Loucy (cell line): ENCODE measurements around the gene LRBA.

Source experiments
- H2AFZ ChIP-seq: fragments of 200-600 bp; sonication (generic); 2 replicates; pipeline ENCODE4 v1.6.0; 2016; ENCODE audit warnings: antibody characterized with exemption, mild to moderate bottlenecking, low read length, moderate library complexity
- H3F3A ChIP-seq: fragments of 200-600 bp; 2 replicates; pipeline ENCODE4 v1.6.0; 2016; ENCODE audit warnings: antibody characterized with exemption, low read depth, mild to moderate bottlenecking
- H3K27me3 ChIP-seq: fragments of 200-600 bp; sonication (generic); 2 replicates; pipeline ENCODE4 v1.6.1; 2014; ENCODE audit warnings: low read length, mild to moderate bottlenecking; ENCODE audit not compliant: insufficient read depth, poor library complexity, severe bottlenecking
- H3K36me3 ChIP-seq: fragments of 200-600 bp; sonication (generic); 2 replicates; pipeline ENCODE4 v1.6.1; 2016; ENCODE audit warnings: low read length; ENCODE audit not compliant: insufficient read depth
- H3K4me1 ChIP-seq: fragments of 200-600 bp; sonication (generic); 2 replicates; pipeline ENCODE4 v1.5.1; 2014; ENCODE audit warnings: low read length, mild to moderate bottlenecking; ENCODE audit not compliant: insufficient read depth, poor library complexity, severe bottlenecking
- H3K4me2 ChIP-seq: fragments of 200-600 bp; sonication (generic); 2 replicates; pipeline ENCODE4 v1.6.0; 2014; ENCODE audit warnings: antibody characterized with exemption, low read length, low read depth, mild to moderate bottlenecking; ENCODE audit not compliant: poor library complexity, severe bottlenecking
- H3K4me3 ChIP-seq: fragments of 200-600 bp; sonication (generic); 2 replicates; pipeline ENCODE4 v1.5.1; 2014; ENCODE audit warnings: low read length, mild to moderate bottlenecking, mixed read lengths; ENCODE audit not compliant: poor library complexity, severe bottlenecking
- H3K79me2 ChIP-seq: fragments of 200-600 bp; sonication (generic); 2 replicates; pipeline ENCODE4 v1.6.1; 2014; ENCODE audit warnings: low read length; ENCODE audit not compliant: insufficient read depth
- H3K9ac ChIP-seq: fragments of 200-600 bp; sonication (generic); 2 replicates; pipeline ENCODE4 v1.6.0; 2014; ENCODE audit warnings: mild to moderate bottlenecking, low read depth, low read length, moderate library complexity; ENCODE audit not compliant: poor library complexity, severe bottlenecking
- H3K9me2 ChIP-seq: fragments of 200-600 bp; sonication (generic); replicated peaks from 2 replicates; pipeline ENCODE4 v1.6.1; 2016; ENCODE audit warnings: low read depth, low read length, mixed read lengths
- H3K9me3 ChIP-seq: fragments of 200-600 bp; sonication (generic); 2 replicates; pipeline ENCODE4 v1.6.1; 2014; ENCODE audit warnings: mild to moderate bottlenecking, antibody characterized with exemption, low read length, low read depth; ENCODE audit not compliant: insufficient read depth
- H4K20me1 ChIP-seq: fragments of 200-600 bp; sonication (generic); 2 replicates; pipeline ENCODE4 v1.6.0; 2014; ENCODE audit warnings: antibody characterized with exemption, low read length, mild to moderate bottlenecking; ENCODE audit not compliant: insufficient read depth, poor library complexity, severe bottlenecking
- CTCF ChIP-seq: fragments of 200-600 bp; sonication (generic); conservative IDR thresholded peaks from 2 replicates; pipeline ENCODE4 v1.5.1; 2014; ENCODE audit warnings: mild to moderate bottlenecking, antibody characterized with exemption, low read length
- EZH2phosphoT487 ChIP-seq: fragments of 200-600 bp; IDR thresholded peaks from 2 replicates; pipeline ENCODE4 v1.6.1; 2018; ENCODE audit warnings: antibody characterized with exemption, mild to moderate bottlenecking, moderate library complexity, borderline replicate concordance

The LRBA gene

DNA sequence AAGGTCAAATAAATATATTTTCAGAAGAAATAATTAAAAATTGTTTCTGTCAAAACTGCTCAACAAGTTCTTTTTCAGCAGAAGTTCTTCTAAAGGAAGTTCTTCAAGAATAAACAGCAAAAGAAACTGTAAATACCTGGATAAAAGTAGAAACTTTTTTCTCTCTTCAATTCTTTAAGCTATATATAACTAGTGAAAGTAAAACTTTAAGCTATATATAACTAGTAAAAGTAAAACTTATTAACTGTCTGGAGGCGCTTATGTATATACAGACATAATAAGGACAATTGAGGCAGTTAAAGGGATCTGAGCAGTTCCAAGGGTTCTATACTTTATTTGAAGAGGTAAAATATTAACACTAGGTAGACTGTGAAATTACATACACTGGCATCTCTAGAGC is 126.9 kb downstream of the LRBA start:
- TF ChIP-seq EZH2phosphoT487, result no peak
- TF ChIP-seq CTCF, result no peak

DNA sequence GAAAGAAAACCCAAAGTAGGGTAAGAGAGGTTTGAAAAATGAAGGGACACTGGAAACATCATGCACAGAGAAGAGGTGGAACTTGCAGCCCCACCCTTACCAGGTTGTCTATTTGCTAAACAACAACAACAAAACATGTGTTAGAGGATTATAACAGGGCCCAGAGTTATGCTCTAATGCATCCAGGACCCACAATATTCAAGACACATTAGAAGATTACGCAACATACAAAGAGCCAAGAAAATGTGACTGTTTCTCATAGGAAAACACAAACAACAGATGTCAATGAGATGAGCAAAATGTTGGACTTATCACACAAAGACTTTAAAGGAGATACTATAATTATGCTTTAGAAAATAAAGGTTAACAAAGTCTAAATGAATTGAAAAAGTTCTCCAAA is 128.5 kb downstream of the LRBA start:
- TF ChIP-seq EZH2phosphoT487 (no peak), CTCF (no peak)
- Histone ChIP-seq H3F3A (no peaks in the 10 kb centered on the region), H3K4me2 (no peak overlapping the region), H3K9me3 (no peaks in the 10 kb centered on the region), H3K9ac (no peak overlapping the region), H3K4me1 (peaks cover 12% of the 10 kb centered on the region), H4K20me1 (no peaks in the 10 kb centered on the region), H3K4me3 (no peak overlapping the region), H2AFZ (no peak overlapping the region), H3K36me3 (no peaks in the 10 kb centered on the region), H3K9me2 (no peaks in the 10 kb centered on the region), H3K27me3 (no peaks in the 10 kb centered on the region), H3K79me2 (no peaks in the 10 kb centered on the region)

More for the DNA sequence above, 126.9 kb downstream of the LRBA start:
- H3F3A ChIP-seq, result no peaks in the 10 kb centered on the region
- H4K20me1 ChIP-seq, result no peaks in the 10 kb centered on the region
- no peaks in the 10 kb centered on the region for H3K27me3 ChIP-seq
- no peaks in the 10 kb centered on the region for H3K9me3 ChIP-seq
- peaks cover 12% of the 10 kb centered on the region for H3K4me1 ChIP-seq
- H3K9me2 ChIP-seq, result no peaks in the 10 kb centered on the region
- peaks cover 7% of the 10 kb centered on the region; the same call in 1 of the 2 replicates for H3K36me3 ChIP-seq
- H3K4me3 ChIP-seq, result no peak overlapping the region
- no peak overlapping the region for H3K4me2 ChIP-seq
- no peak overlapping the region for H3K9ac ChIP-seq
- no peaks in the 10 kb centered on the region for H3K79me2 ChIP-seq
- no peak overlapping the region for H2AFZ ChIP-seq

DNA sequence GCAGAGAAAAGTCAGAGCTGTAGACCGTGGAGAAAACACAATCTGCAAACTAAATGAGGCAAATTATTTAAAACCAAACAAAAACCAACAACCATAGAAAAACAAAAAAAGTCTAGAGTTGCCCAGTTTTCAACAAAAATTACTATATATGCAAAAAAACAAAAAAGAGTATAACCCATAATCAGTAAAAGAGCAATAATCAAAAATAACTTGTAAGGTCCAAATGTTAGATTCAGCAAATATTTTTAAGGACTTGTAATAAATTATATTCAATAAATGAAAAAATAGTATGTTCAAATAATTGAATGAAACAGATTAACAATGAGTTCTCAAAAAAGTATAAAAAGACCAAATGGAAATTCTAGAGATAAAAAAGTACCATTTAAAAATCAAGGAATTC is 130.5 kb downstream of the LRBA start:
- no peaks in the 10 kb centered on the region for H3K79me2 ChIP-seq
- H3K9ac ChIP-seq, result no peak overlapping the region
- no peaks in the 10 kb centered on the region for H3K9me2 ChIP-seq
- no peak overlapping the region for H2AFZ ChIP-seq
- no peak overlapping the region for H3K4me2 ChIP-seq
- no peaks in the 10 kb centered on the region for H3F3A ChIP-seq
- no peaks in the 10 kb centered on the region for H4K20me1 ChIP-seq
- H3K4me1 ChIP-seq, result peaks cover 7% of the 10 kb centered on the region
- no peak overlapping the region for H3K4me3 ChIP-seq
- no peaks in the 10 kb centered on the region for H3K27me3 ChIP-seq
- TF ChIP-seq CTCF (no peak), EZH2phosphoT487 (no peak)
- H3K36me3 ChIP-seq, result peaks cover 8% of the 10 kb centered on the region; the same call in 1 of the 2 replicates
- no peaks in the 10 kb centered on the region for H3K9me3 ChIP-seq
